HG02678 (cell line): ENCODE results near the gene ADGRB3.
"Not testable (repeated sequence)": the region's sequence is repeated elsewhere in the genome, so short reads cannot be mapped to it uniquely, and the experiment has no call there.

Experiments
- ATAC-seq: cut with Tn5 transposase; IDR thresholded peaks from one replicate; pipeline ENCODE4 v1.9.1; 2021; ENCODE audit warnings: mild to moderate bottlenecking, moderate library complexity; ENCODE audit not compliant: unreplicated experiment

ADGRB3 gene

GRCh38 chr6:68912805-68913204 lies 277.7 kb downstream of the ADGRB3 start:
- ATAC-seq = not testable (repeated sequence)

- ATAC-seq = no peak
Observed at GRCh38 chr6:68915586-68915985, 280.5 kb downstream of the ADGRB3 start.

- no peak for ATAC-seq
Observed at GRCh38 chr6:68919537-68919936, 284.5 kb downstream of the ADGRB3 start.

- no peak for ATAC-seq
Observed at GRCh38 chr6:68941345-68941744, 306.3 kb downstream of the ADGRB3 start.

GRCh38 chr6:68947721-68948120 lies 312.6 kb downstream of the ADGRB3 start:
- ATAC-seq = no peak

GRCh38 chr6:68951270-68951669 lies 316.2 kb downstream of the ADGRB3 start:
- ATAC-seq = no peak

- no peak for ATAC-seq
Observed at GRCh38 chr6:68958327-68958726, 323.2 kb downstream of the ADGRB3 start.

GRCh38 chr6:68967549-68968300 lies 332.6 kb downstream of the ADGRB3 start:
- ATAC-seq = peak; percentile 85

- no peak for ATAC-seq
Observed at GRCh38 chr6:68968301-68968649, 333.2 kb downstream of the ADGRB3 start.

- ATAC-seq = no peak
Observed at GRCh38 chr6:68973066-68973465, 338.0 kb downstream of the ADGRB3 start.

GRCh38 chr6:68975064-68975463 lies 340.0 kb downstream of the ADGRB3 start:
- no peak for ATAC-seq

GRCh38 chr6:68975816-68976215 lies 340.7 kb downstream of the ADGRB3 start:
- no peak for ATAC-seq

- no peak for ATAC-seq
Observed at GRCh38 chr6:68976260-68976659, 341.2 kb downstream of the ADGRB3 start.

GRCh38 chr6:68978411-68978810 lies 343.3 kb downstream of the ADGRB3 start:
- ATAC-seq = no peak

GRCh38 chr6:68981668-68982067 lies 346.6 kb downstream of the ADGRB3 start:
- ATAC-seq = not testable (repeated sequence)

- no peak for ATAC-seq
Observed at GRCh38 chr6:68988698-68989097, 353.6 kb downstream of the ADGRB3 start.

GRCh38 chr6:68990317-68990716 lies 355.2 kb downstream of the ADGRB3 start:
- ATAC-seq = no peak

- no peak for ATAC-seq
Observed at GRCh38 chr6:68993911-68994310, 358.8 kb downstream of the ADGRB3 start.

GRCh38 chr6:68994521-68994920 lies 359.4 kb downstream of the ADGRB3 start:
- no peak for ATAC-seq

GRCh38 chr6:69005199-69005598 lies 370.1 kb downstream of the ADGRB3 start:
- ATAC-seq = no peak

- ATAC-seq = no peak
Observed at GRCh38 chr6:69007781-69008180, 372.7 kb downstream of the ADGRB3 start.

- no peak for ATAC-seq
Observed at GRCh38 chr6:69012211-69012610, 377.1 kb downstream of the ADGRB3 start.

GRCh38 chr6:69012876-69013275 lies 377.8 kb downstream of the ADGRB3 start:
- ATAC-seq = no peak
